ENCODE results near the gene ATF7. TPM values are rescaled to one million over a fixed set of nuclear protein-coding genes. Genes with fewer than 3 reads are reported as not detected.

ATF7 gene
- total and polyA plus RNA-seq, 2 donors (not counting 1 experiment from before 2014, with no cell fraction given): 15.7 to 42.2 TPM

GRCh38 chr12:53516758-53517455 lies 109.3 kb downstream of the ATF7 start:
- Mint-ChIP-seq H3K4me3 (no peak overlapping the region), H3K4me1 (no peaks in the 10 kb centered on the region), H3K9me3 (ENCODE audit: insufficient read depth) (no peaks in the 10 kb centered on the region), H3K27ac (no peak overlapping the region), H3K27me3 (no peaks in the 10 kb centered on the region)
- POLR2A ChIA-PET: no interaction called here
- H3K27ac ChIP-seq (ENCODE audit: low read length in 2 of 2): no peak overlapping the region
- H4K20me1 ChIP-seq (ENCODE audit: control insufficient read depth, insufficient read depth, low read length, poor library complexity, severe bottlenecking): no peaks in the 10 kb centered on the region
- 98% methylated on average over 9 of the region's 13 CpGs for WGBS (ENCODE audit: insufficient coverage)
- DNase-seq: no peak
- intact Hi-C loops (cut with micrococcal nuclease): no loop called here
- no peaks in the 10 kb centered on the region for H3K9me3 ChIP-seq (ENCODE audit: control extremely low read depth in 1 of 3, control insufficient read depth in 2 of 3, insufficient read depth in 1 of 3, low read length in 2 of 3)
- ATAC-seq (ENCODE audit: low read depth): no peak
- CTCF ChIA-PET: interaction anchor here (5.7 kb wide), 1 partner anchor 8 kb away, joined by 35 read pairs; no protein-coding TSS in a partner anchor
- no peaks in the 10 kb centered on the region for H3K79me2 ChIP-seq (ENCODE audit: control insufficient read depth, insufficient read depth, low read length)
- H3K4me2 ChIP-seq (replicated peaks; ENCODE audit: low read depth, low read length, poor library complexity, severe bottlenecking): no peak overlapping the region
- H3K36me3 ChIP-seq (replicated peaks in 1 of 2; ENCODE audit: control extremely low read depth in 1 of 2, control insufficient read depth in 1 of 2, extremely low read depth in 1 of 2, insufficient read depth in 2 of 2, low read length in 1 of 2): peaks cover under 1 to 90% of the 10 kb centered on the region in 2 experiments
- H3K9ac ChIP-seq (ENCODE audit: low read length): no peak overlapping the region
- H3K4me3 ChIP-seq (ENCODE audit: control extremely low read depth in 1 of 5, extremely low read depth in 1 of 5, insufficient read depth in 1 of 5, low read depth in 2 of 5, low read length in 4 of 5): no peak overlapping the region
- no peaks in the 10 kb centered on the region for H3K4me1 ChIP-seq (ENCODE audit: control insufficient read depth in 2 of 2, insufficient read depth in 2 of 2, low read length in 2 of 2)
- TF ChIP-seq, protein P1, sequence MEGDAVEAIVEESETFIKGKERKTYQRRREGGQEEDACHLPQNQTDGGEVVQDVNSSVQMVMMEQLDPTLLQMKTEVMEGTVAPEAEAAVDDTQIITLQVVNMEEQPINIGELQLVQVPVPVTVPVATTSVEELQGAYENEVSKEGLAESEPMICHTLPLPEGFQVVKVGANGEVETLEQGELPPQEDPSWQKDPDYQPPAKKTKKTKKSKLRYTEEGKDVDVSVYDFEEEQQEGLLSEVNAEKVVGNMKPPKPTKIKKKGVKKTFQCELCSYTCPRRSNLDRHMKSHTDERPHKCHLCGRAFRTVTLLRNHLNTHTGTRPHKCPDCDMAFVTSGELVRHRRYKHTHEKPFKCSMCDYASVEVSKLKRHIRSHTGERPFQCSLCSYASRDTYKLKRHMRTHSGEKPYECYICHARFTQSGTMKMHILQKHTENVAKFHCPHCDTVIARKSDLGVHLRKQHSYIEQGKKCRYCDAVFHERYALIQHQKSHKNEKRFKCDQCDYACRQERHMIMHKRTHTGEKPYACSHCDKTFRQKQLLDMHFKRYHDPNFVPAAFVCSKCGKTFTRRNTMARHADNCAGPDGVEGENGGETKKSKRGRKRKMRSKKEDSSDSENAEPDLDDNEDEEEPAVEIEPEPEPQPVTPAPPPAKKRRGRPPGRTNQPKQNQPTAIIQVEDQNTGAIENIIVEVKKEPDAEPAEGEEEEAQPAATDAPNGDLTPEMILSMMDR (IDR thresholded peaks at IDR 0.05): no peak
- no peak for TF ChIP-seq EZH2 (IDR thresholded peaks at IDR 0.05; ENCODE audit: borderline replicate concordance, insufficient read depth, low read depth, low read length, poor library complexity, severe bottlenecking)
- no peaks in the 10 kb centered on the region for H3K27me3 ChIP-seq (replicated peaks in 1 of 4; ENCODE audit: control extremely low read depth in 1 of 4, control insufficient read depth in 3 of 4, insufficient read depth in 4 of 4, low read length in 3 of 4)
- H2AFZ ChIP-seq (ENCODE audit: insufficient read depth, low read depth, low read length, poor library complexity, severe bottlenecking): no peak overlapping the region

GRCh38 chr12:53515291-53515680 lies 110.9 kb downstream of the ATF7 start:
- Histone ChIP-seq H3K79me2 (ENCODE audit: control insufficient read depth, insufficient read depth, low read length) (no peaks in the 10 kb centered on the region), H3K36me3 (replicated peaks in 1 of 2; ENCODE audit: control extremely low read depth in 1 of 2, control insufficient read depth in 1 of 2, extremely low read depth in 1 of 2, insufficient read depth in 2 of 2, low read length in 1 of 2) (peaks cover 0 to 80% of the 10 kb centered on the region in 2 experiments), H3K9me3 (ENCODE audit: control extremely low read depth in 1 of 3, control insufficient read depth in 2 of 3, insufficient read depth in 1 of 3, low read length in 2 of 3) (no peaks in the 10 kb centered on the region), H2AFZ (ENCODE audit: insufficient read depth, low read depth, low read length, poor library complexity, severe bottlenecking) (no peak overlapping the region), H3K27ac (ENCODE audit: low read length in 2 of 2) (no peak overlapping the region), H3K4me1 (ENCODE audit: control insufficient read depth in 2 of 2, insufficient read depth in 2 of 2, low read length in 2 of 2) (no peaks in the 10 kb centered on the region), H3K9ac (ENCODE audit: low read length) (no peak overlapping the region), H3K4me2 (replicated peaks; ENCODE audit: low read depth, low read length, poor library complexity, severe bottlenecking) (no peak overlapping the region), H3K4me3 (ENCODE audit: control extremely low read depth in 1 of 5, extremely low read depth in 1 of 5, insufficient read depth in 1 of 5, low read depth in 2 of 5, low read length in 4 of 5) (no peak overlapping the region), H3K27me3 (replicated peaks in 1 of 4; ENCODE audit: control extremely low read depth in 1 of 4, control insufficient read depth in 3 of 4, insufficient read depth in 4 of 4, low read length in 3 of 4) (no peaks in the 10 kb centered on the region), H4K20me1 (ENCODE audit: control insufficient read depth, insufficient read depth, low read length, poor library complexity, severe bottlenecking) (no peaks in the 10 kb centered on the region)
- no CpG with 5 or more reads among the region's 2 CpGs for WGBS (ENCODE audit: insufficient coverage)
- ChIA-PET POLR2A (no interaction called here), CTCF (no interaction called here)
- intact Hi-C loops (cut with micrococcal nuclease): no loop called here
- Mint-ChIP-seq H3K4me1 (no peaks in the 10 kb centered on the region), H3K9me3 (ENCODE audit: insufficient read depth) (no peaks in the 10 kb centered on the region), H3K27me3 (no peaks in the 10 kb centered on the region), H3K4me3 (no peak overlapping the region), H3K27ac (no peak overlapping the region)
- TF ChIP-seq EZH2 (IDR thresholded peaks at IDR 0.05; ENCODE audit: borderline replicate concordance, insufficient read depth, low read depth, low read length, poor library complexity, severe bottlenecking): no peak
- TF ChIP-seq, protein P1 (IDR thresholded peaks at IDR 0.05): no peak
- DNase-seq (no peak), ATAC-seq (ENCODE audit: low read depth) (no peak)

Measured in B cell (primary cell).